ENCODE results near the gene MRTFA. TPM values are rescaled to one million over a fixed set of nuclear protein-coding genes. Genes with fewer than 3 reads are reported as not detected.
"Not testable (repeated sequence)": the region's sequence is repeated elsewhere in the genome, so short reads cannot be mapped to it uniquely, and the experiment has no call there.

Gene MRTFA
- total RNA-seq, 1 donor from 2014 or later: 49.8 TPM

DNA sequence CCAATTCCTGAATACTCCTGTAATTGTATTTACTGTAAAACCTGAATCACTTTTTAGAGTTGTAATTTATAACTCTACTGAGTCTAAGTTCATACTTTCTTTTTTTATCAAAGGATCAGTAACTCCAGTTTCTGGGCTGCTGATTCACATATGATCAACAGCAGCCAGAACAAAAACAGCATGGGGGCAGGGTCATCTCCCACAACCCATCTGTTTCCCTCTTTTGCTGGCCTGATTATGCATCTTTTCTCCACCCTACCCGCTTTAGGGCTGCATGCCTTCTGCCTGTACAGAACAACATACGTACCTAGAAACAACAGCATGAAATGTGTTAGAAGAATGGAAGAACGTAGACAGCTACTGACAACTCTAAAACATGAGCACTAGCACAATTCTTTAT, 76.0 kb downstream of the MRTFA start:
- no peak for DNase-seq (ENCODE audit: low spot score)

DNA sequence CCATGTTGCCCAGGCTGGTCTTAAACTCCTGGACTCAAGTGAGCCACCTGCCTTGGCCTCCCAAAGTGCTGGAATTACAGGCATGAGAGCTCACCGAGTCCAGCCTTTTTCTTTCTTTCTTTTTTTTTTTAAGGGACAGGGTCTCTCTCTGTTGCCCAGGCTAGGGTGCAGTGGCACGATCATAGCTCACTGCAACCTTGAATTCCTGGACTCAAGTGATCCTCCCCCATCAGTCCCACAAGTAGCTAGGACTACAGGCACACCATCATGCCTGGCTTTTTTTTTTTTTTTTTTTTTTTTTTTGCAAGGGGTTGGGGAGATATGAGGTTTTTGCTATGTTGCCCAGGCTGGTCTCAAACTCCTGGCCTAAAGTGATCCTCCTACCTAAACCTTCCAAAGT, 78.5 kb downstream of the MRTFA start:
- no peak for DNase-seq (ENCODE audit: low spot score)

DNA sequence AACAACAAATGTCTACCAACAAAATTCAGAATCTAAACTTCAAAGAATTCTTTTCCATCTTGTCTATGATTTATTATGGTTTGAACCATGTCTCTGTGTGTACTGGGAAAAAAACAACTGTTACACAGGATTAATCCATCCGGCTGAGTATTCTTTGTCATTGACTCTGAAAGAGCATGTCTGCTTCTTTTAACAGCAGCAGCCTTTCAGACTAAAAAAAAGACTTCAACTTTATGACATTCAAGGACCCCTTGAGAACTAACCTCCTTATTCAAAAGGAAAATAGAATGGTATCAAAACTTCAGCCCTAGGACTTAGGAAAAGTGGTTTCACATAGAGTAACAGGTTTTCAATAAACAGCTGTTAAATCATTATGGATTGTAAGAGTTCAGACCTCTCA, 79.9 kb downstream of the MRTFA start:
- no peak for DNase-seq (ENCODE audit: low spot score)

DNA sequence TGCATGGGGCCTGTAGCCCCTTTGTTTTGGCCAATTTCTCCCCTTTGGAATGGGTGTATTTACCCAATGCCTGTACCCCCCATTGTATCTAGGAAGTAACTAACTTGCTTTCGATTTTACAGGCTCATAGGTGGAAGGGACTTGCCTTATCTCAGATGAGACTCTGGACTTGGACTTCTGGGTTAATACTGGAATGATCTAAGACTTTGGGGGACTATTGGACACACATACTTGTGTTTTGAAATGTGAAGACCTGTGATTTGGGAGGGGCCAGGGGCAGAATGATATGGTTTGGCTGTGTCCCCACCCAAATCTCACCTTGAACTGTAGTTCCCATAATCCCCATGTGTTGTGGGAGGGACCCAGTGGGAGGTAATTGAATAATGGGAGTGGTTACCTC, 82.5 kb downstream of the MRTFA start:
- not testable (repeated sequence) for DNase-seq (ENCODE audit: low spot score)

DNA sequence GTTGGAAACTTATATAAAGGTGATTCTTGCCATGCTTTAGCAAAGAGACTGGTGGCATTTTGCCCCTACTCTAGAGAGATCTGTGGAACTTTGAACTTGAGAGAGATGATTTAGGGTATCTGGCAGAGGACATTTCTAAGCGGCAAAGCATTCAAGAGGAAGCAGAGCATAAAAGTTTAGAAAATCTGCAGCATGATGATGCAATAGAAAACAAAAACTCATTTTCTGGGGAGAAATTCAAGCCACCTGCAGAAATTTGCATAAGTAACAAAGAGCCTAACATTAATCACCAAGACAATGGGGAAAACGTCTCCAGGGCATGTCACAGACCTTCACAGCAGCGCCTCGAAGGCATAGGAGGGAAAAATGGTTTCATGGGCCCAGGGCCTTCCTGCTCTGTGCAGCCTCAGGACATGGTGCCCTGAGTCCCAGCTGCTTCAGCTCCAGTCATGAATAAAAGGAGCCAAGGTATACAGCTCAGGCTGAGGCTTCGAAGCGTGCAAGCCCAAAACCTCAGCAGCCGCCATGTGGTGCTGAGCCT, 83.4 kb downstream of the MRTFA start:
- DNase-seq (ENCODE audit: low spot score): no peak

DNA sequence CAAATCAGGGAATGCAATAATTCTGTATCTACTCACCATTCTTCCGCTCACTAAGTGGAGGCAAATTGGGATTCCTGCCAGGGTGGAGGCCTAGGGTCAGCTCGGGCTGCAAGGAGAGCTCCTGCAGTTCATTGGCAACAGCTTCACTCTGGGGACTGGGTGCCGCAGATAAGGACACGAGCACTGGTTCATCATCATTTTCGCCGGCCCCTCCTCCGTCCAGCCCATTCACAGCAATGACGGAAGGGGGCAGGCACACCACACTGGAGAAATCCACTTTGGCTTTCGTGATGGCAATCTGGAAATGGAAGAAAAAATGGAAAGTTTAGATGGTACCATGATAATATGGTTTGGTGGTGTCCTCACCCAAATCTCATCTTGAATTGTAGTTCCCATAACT, 84.4 kb downstream of the MRTFA start:
- DNase-seq (ENCODE audit: low spot score): no peak

DNA sequence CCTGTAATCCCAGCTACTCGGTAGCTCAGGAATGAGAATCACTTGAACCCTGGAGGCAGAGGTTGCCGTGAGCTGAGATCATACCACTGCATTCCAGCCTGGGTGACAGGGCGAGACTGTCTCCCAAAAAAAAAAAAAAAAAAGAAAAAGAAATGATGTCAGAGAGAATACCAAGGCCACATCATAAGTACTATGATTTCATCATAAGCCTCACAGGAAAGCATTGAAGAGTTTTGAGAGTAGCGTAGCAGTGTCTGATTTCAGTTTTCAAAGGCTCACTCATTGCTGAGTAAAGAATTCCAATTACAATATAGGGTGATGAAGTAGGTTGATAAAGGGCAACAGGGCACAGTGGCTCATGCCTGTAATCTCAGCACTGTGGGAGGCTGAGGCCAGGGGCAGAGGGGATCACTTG, 88.8 kb downstream of the MRTFA start:
- DNase-seq (ENCODE audit: low spot score): no peak

DNA sequence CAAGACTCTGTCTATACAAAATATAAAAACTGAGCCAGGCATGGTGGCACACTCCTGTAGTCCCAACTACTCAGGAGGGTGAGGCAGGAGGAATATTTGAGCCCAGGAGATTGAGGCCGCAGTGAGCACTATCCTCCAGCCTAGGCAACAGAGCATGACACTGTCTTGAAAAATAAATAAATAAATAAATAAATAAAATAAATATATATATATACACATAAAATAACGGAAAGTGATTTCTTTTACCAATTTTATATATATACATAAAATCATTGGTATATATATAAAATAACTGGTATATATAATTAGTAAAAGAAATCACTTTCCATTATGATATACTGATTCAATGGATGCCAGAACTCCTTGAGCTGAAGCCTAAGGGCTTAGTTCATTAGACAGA, 91.8 kb downstream of the MRTFA start:
- DNase-seq (ENCODE audit: low spot score): no peak

DNA sequence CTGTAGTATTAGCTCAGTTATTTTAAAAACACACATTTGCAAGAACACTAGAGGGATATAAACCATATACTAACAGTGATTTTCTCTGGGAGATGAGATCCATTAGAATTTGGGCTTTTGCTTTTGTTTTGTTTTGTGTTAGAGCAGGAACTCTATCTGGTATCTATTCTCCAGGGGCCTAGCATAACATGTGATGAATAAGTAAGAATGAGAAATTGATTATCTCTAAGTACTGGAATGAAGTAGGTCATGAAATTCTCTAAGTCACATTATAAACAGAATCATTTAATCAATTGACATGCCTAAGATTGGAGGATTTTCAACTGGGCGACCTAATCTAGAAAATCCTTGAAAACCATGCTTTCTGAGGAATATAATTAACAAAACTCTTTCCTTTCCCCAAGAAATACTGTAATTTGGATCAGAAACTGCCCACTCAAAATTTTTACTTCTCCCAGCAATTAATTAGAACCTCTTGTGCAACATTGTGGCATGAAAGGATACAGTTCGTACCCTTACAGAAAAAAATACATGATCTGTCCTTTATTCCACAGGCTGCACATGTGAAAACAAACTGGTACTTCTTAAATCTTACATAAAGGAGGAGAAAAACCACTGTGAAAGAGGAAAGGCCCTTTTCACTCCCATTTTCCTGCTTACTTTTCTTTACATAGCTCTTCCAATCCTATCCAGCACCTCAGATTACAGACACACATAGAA, 93.5 kb downstream of the MRTFA start:
- DNase-seq (ENCODE audit: low spot score): no peak

DNA sequence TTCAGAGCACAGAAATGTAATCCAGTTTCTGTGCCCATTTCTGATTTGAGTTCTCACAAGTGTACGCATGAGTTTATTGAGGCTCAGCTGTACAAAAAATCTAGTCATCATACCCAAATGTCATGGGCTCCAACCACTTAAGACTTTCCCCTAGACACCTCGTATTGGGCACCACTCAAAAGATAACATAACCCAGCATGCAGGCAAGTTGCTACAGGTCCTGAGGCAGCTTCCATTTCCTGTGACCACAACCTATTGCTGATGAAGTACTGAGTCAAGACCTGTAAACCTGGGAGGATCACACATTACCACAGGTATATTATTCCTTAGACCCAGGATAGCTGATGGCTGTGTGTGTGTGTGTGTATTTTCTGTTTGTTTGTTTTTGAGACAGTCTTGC, 95.2 kb downstream of the MRTFA start:
- DNase-seq (ENCODE audit: low spot score): no peak

DNA sequence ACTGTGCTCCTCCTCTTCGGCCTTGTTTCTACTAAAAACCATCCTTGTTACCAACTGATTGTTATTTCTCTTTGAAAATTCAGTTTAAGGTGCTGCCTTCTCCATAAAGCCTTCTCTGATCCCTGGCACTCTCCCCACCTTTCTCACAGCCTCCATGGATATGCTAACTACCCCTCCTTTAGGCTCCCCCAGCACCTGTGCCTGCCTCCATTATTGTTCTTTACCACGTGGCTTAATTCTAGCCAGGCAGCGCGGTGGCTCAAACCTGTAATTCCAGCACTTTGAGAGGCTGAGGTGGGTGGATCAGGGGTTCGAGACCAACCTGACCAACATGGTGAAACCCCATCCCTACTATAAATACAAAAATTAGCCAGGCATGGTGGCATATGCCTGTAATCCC, 96.3 kb downstream of the MRTFA start:
- DNase-seq (ENCODE audit: low spot score): no peak

DNA sequence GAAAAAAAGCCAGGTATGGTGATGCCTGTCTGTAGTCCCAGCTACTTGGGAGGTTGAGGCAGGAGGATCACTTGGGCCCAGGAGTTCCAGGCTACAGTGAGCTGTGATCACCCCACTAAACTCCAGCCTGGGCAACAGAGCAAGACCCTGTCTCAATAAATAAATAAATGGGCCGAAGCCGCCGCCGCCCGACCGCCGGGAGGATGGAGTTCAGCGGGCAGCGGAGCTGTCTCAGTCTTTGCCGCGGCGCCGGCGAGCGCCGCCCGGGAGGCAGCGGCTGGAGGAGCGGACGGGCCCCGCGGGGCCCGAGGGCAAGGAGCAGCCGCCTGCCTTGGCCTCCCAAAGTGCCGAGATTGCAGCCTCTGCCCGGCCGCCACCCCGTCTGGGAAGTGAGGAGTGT, 100.4 kb downstream of the MRTFA start:
- DNase-seq (ENCODE audit: low spot score): not testable (repeated sequence)

DNA sequence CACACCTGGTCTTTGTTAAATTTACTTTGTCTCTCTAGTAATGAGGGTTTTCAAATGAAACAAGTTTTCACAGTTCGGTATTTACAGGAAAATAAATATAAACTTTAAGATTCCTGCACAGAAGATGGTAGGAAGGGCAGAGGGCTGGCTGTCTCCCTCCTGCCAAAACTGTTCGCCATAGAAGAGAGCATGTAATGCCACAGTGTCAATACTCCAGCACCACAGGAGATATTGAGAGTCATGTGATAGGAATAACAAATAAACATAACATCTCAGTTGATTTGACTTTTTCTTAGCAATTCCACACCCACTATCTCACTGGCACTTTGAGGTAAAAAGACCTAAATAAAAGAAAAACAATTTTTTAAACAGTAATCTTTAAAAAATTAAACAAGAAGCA, 100.9 kb downstream of the MRTFA start:
- no peak for DNase-seq (ENCODE audit: low spot score)

DNA sequence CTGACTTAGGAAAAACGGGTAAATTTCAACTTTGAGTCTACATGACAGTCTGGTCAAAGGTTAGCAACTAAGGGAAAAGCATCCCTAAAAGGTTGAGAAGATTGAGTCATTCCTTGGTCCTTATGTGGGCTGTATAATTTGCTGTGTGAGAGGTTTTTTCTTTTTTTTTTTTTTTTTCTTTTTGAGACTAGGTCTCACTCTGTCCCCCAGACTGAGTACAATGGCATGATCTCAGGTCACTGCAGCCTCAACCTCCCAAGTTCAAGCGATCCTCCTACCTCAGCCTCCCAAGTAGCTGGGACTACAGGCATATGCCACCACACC, 101.4 kb downstream of the MRTFA start:
- no peak for DNase-seq (ENCODE audit: low spot score)

DNA sequence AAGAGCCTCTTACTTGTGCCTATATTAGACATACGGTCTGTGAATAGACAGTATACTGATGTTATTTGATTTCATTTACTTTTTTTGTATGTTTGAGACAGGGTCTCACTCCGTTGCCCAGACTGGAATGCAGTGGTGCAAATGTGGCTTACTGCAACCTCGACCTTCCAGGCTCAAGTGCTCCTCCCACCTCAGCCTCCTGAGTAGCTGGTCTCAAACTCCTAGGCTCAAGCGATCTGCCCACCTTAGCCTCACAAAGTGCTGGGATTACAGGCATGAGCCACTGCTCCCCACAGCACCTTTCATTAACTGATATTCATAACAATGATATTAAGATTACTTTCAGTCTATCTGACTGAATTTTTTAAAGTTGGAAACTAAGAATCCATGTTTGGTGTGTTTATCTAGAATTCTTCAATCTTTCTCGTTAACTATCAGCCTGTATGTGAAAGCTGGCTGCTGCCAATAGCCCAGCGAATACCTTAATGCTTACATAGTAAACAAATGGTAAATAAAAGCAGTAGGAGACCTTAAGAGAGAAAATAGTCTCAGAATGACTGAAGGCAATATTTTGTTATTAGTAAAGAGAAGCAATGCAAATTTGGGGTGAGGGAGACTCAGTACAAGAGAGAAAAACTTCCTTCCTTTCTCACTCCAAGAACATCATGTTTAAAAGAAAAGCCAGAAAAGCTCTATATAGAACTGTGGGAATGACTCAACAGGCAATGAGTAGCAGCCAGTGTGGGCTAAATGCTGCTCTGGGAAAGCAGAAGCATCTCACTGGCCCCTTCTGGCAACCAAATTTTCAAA, 101.9 kb downstream of the MRTFA start:
- DNase-seq (ENCODE audit: low spot score): no peak

DNA sequence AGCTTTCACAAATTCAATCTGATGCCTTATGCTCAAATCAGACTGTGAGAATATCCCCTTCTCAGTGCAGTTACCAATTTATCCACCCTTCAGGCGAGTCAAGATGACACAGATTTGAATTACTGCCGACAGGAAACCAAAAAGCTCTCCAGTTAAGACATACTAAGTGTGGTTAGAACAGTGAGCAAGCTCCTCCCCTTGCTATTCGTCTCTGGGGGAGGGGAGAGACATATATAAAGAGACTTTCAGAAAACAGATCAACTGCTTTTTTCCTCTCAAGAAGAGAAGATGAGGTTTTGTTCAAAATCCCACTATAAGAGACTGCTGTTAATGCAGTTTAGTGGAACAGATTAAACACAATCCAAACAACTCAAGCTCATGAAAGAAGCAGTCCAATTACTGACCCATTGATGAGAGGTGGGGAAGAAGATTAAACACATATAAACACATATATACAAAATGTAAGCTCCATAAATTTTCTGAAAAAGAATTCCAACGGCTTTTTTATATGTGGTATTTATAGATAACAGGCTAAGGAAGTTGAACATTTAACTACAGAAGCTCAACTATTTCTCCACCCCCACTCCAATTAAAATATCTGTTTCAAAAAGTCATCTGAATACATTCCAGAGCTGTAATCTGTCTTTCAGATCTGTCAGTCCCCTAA, 102.7 kb downstream of the MRTFA start:
- no peak for DNase-seq (ENCODE audit: low spot score)

DNA sequence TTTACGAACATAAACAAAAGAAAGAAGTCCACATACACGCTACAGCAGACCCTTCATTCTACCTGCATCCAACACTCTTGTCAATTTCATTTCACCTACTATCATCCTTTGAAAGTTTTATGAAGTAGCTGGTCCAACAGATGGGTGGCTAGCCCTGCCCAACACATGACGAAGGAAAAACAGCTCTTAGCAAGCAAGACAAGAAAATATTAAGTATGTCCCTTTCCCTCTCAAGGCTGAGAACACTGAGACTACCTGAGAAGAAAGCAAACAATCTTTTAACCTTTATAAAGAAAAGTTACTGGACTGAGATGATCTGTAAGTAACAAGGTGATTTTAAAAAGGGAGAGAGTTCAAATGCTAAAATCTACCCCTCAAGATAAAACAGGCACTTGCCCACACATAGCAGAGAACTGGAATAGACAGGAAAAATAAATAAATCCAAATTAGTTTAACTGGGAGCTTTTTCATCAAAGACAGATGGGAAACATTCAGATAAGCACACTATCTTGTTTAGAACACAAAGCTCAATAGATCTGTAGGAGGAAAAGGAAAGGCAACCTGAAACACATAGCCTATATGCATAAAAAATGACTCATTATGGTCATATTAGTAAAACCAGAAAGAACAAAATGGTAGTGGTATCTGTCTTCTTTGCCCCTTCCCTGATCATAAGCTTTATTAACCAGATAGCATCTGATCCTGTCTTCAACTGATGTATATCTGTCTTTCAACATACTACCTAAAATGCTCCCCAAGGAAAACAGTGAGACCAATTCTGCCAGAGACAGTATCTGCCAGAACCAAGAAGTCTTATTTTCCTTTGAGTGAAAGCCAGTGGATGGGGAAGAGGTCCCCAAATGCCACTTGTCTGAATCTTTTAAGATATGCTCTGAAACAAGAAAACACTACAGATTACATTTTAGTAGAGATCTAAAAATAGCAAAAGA, 104.3 kb downstream of the MRTFA start:
- DNase-seq (ENCODE audit: low spot score): no peak

DNA sequence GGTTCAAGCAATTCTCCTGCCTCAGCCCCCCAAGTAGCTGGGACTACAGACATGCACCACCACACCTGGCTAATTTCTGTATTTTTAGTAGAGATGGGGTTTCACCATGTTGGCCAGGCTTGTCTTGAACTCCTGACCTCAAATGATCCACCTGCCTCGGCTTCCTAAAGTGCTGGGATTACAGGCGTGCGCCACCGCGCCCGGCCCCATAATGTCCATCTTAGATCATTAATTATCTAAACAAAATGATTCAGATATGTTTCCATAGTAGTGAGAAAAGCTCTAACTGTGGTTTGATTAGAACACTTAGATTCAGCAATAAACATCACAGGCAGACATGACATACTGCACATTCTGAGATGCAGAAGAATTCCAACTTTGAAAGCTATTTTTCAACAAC, 106.1 kb downstream of the MRTFA start:
- DNase-seq (ENCODE audit: low spot score): not testable (repeated sequence)

DNA sequence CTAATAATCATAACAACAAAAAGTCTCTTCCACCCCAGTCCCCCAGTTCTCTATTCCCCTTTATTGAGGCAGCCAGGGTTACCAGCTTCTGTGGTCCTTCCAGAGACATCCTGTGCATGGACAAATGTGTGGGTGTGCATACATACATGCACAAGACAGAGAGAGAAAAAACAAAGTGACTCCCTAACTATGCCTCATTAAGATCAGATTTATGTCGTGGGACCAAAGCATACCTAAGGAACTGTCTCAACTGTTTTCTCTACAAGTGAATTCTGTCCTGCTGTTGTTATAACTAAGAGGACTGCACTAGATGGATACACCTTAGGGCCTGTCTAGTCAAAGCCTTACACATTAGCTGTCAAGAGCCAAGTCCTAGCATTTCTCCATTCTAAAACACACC, 106.7 kb downstream of the MRTFA start:
- DNase-seq (ENCODE audit: low spot score): no peak

DNA sequence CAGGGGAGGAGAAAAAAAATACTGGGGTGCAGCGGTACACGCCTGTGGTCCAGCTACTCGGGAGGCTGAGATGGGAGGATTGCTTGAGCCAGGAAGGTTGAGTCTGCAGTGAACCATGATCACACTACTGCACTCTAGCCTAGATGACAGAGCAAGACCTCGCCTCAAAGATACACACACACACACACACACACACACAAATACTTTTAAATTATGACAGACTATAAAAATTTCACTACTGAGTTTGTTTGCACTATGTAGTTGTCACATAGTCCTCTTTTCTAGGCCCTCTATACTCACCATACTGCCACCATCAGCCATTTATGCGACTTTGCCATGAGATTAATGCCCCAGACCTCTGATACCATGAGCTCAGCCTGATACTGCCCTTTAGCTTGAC, 109.6 kb downstream of the MRTFA start:
- no peak for DNase-seq (ENCODE audit: low spot score)

DNA sequence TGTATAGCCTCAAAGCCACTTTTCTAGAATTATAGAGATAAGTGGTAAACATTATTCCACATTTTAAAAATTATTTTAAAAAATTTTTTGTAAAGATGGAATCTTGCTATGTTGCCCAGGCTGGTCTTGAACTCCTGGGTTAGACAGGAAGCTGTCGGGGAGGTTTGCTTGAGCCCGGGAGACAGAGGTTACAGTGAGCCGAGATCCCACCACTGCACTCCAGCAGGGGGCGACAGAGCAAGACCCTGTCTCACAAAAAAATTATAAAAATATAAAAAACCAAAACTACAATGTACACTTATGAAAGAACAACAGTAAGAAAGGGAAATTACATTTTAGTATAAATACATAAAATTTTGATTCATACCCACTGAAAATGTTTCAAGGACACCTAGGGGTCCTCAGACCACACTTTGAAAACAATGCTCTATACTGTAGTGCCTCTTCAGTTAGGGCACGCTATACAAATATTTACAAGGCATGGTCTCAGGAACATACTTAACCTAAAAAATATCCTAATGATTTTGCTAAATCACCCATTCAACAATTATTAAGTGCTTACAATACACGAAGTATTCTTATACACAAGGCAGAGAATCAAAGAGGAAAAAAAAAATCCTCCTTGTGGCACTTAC, 111.2 kb downstream of the MRTFA start:
- no peak for DNase-seq (ENCODE audit: low spot score)

Measured in mesenteric fat pad (tissue), 1 donor.